Panc1 (cell line): Measurements from ENCODE around the gene ESF1. TPM values are rescaled to one million over a fixed set of nuclear protein-coding genes. Genes with fewer than 3 reads are reported as not detected.

ENCODE experiments used
- ATAC-seq: fragments of 200-7000 bp; cut with Tn5 transposase; 2 replicates; pipeline ENCODE4 v1.9.1; 2020; ENCODE audit warnings: mild to moderate bottlenecking, moderate library complexity
- BruUV-seq: library from RNA; stranded (reverse); fragments of 400-500 nt; replicated peaks from 2 replicates; lab custom pipeline; 2021; lab: Mats Ljungman, UMichigan
- CTCF ChIA-PET: fragments of 300-600 bp; sonication (Branson Sonifier 250); formaldehyde crosslinking; loops from one replicate; lab custom pipeline; 2022; ENCODE audit warnings: antibody characterized with exemption; lab: Charles Lee
- POLR2A ChIA-PET: fragments of 300-600 bp; sonication (Branson Sonifier 250); formaldehyde crosslinking; loops from one replicate; lab custom pipeline; 2022; ENCODE audit warnings: antibody characterized with exemption; lab: Charles Lee
- DNase-seq: peaks from one replicate; pipeline ENCODE4 v3.0.0-alpha.2; 2010; ENCODE audit warnings: low read depth, low spot score
- H3K27ac ChIP-seq: 2 replicates; pipeline ENCODE4 v1.5.1; 2011; ENCODE audit warnings: mild to moderate bottlenecking, low read length, inconsistent platforms
- H3K27me3 ChIP-seq: fragments of 200-500 bp; sonication (Bioruptor generic); 2 replicates; pipeline ENCODE4 v1.6.0; 2014; ENCODE audit warnings: low read length, inconsistent platforms; ENCODE audit not compliant: control insufficient read depth, insufficient read depth
- H3K36me3 ChIP-seq: fragments of 200-500 bp; sonication (Bioruptor generic); 2 replicates; pipeline ENCODE4 v1.5.1; 2014; ENCODE audit warnings: inconsistent platforms, mild to moderate bottlenecking, low read length, moderate library complexity; ENCODE audit not compliant: control insufficient read depth, insufficient read depth
- H3K4me1 ChIP-seq: 2 replicates; pipeline ENCODE4 v1.5.1; 2011; ENCODE audit warnings: inconsistent platforms, mild to moderate bottlenecking, low read length, moderate library complexity; ENCODE audit not compliant: control insufficient read depth, insufficient read depth
- H3K4me3 ChIP-seq, 2 experiments: 2 replicates each; pipeline ENCODE4 v1.5.1; 2011 to 2012; ENCODE audit warnings: low read depth in 2 of 2, low read length in 2 of 2, mild to moderate bottlenecking in 2 of 2, inconsistent platforms in 1 of 2, moderate library complexity in 1 of 2
- H3K9me3 ChIP-seq: fragments of 200-500 bp; sonication (Bioruptor generic); 2 replicates; pipeline ENCODE4 v1.5.1; 2014; ENCODE audit warnings: low read depth, mild to moderate bottlenecking, inconsistent platforms, low read length, moderate library complexity; ENCODE audit not compliant: control insufficient read depth, insufficient read depth
- CTCF ChIP-seq: fragments of 450-650 bp; IDR thresholded peaks from 2 replicates; pipeline ENCODE4 v1.5.1; 2017; ENCODE audit warnings: mild to moderate bottlenecking
- POLR2AphosphoS5 ChIP-seq: IDR thresholded peaks from 2 replicates; pipeline ENCODE4 v1.6.1; 2012; ENCODE audit warnings: mild to moderate bottlenecking, low read depth, low read length, moderate library complexity
- REST ChIP-seq, 2 experiments: IDR thresholded peaks; 2 replicates each; pipeline ENCODE4 v1.6.1; 2011 to 2012; ENCODE audit warnings: low read depth in 2 of 2, control low read depth in 1 of 2, low read length in 1 of 2, mild to moderate bottlenecking in 1 of 2, moderate library complexity in 1 of 2; ENCODE audit not compliant: insufficient read depth in 1 of 2
- SIN3A ChIP-seq: IDR thresholded peaks from 2 replicates; pipeline ENCODE4 v1.6.1; 2012; ENCODE audit warnings: low read depth, mild to moderate bottlenecking, low read length, moderate library complexity, borderline replicate concordance; ENCODE audit not compliant: insufficient read depth
- in situ Hi-C: cut with HindIII; loops from 2 replicates; pipeline ENCODE4 v1.10.0; 2016; ENCODE audit warnings: low sequenced_read_pairs, low pct_unique_long_range_greater_than_20kb
- intact Hi-C: fragments of 100-400 bp; cut with micrococcal nuclease; formaldehyde crosslinking; loops from one replicate; pipeline ENCODE4 v1.10.0; 2022; ENCODE audit not compliant: unreplicated experiment
- total RNA-seq: library from RNA; stranded (reverse); gene quantifications from one replicate; pipeline ENCODE4 v1.2.1, GENCODE V29; 2021; ENCODE audit not compliant: unreplicated experiment

Gene ESF1
- total RNA-seq, 1 experiment from 2014 or later, result 26.4 TPM

- no peak for DNase-seq
- TF ChIP-seq CTCF (peak; percentile 57; the same call in 1 of the 2 replicates), REST (IDR thresholded peaks at IDR 0.05; ENCODE audit: insufficient read depth in 1 of 2, low read depth in 2 of 2, low read length in 1 of 2) (no peak), SIN3A (no peak)
- H3K27ac ChIP-seq, result no peak overlapping the region
- peaks cover 1% of the 10 kb centered on the region; the same call in 1 of the 2 replicates for H3K9me3 ChIP-seq
- CTCF ChIA-PET, result interaction anchor here (0.5 to 1.2 kb wide), 8 partner anchors 11 to 848 kb away, joined by 3 to 11 read pairs (median 4); partner anchors contain the start of gene ESF1
- POLR2A ChIA-PET, result interaction anchor here (0.7 kb wide), 1 partner anchor 369 kb away, joined by 7 read pairs; no protein-coding TSS in a partner anchor
- peaks cover 74% of the 10 kb centered on the region for H3K36me3 ChIP-seq
- intact Hi-C loops, result loop anchor here (5.0 kb wide), 1 partner anchor 655 kb away; no protein-coding TSS in a partner anchor
- H3K4me3 ChIP-seq, result no peak overlapping the region
- BruUV-seq, result no TSS peak
- no peak for ATAC-seq
- in situ Hi-C loops, result no loop called here
- no peaks in the 10 kb centered on the region for H3K4me1 ChIP-seq
- H3K27me3 ChIP-seq, result no peaks in the 10 kb centered on the region
Measured at GRCh38 chr20:13771853-13772453, 12.8 kb downstream of the ESF1 start.

GRCh38 chr20:13770141-13770540 is 14.6 kb downstream of the ESF1 start:
- in situ Hi-C loops, result no loop called here

GRCh38 chr20:13765868-13766416 is 18.8 kb downstream of the ESF1 start:
- no peaks in the 10 kb centered on the region for H3K27me3 ChIP-seq
- peaks cover 66% of the 10 kb centered on the region for H3K36me3 ChIP-seq
- BruUV-seq, result no TSS peak
- H3K4me3 ChIP-seq, result no peak overlapping the region
- no peak for TF ChIP-seq POLR2AphosphoS5
- no peaks in the 10 kb centered on the region for H3K4me1 ChIP-seq
- in situ Hi-C loops, result no loop called here
- intact Hi-C loops, result no loop called here
- no peak overlapping the region for H3K27ac ChIP-seq
- ATAC-seq (no peak), DNase-seq (no peak)
- ChIA-PET POLR2A (no interaction called here), CTCF (no interaction called here)
- peaks cover 5% of the 10 kb centered on the region; the same call in 1 of the 2 replicates for H3K9me3 ChIP-seq

More at GRCh38 chr20:13770141-13770540, 14.6 kb downstream of the ESF1 start:
- no peak overlapping the region for H3K27ac ChIP-seq
- ChIA-PET POLR2A (no interaction called here), CTCF (interaction anchor here (0.7 kb wide), 1 partner anchor 14 kb away, joined by 10 read pairs; the partner anchor contains the start of gene ESF1)
- no peak for DNase-seq
- TF ChIP-seq POLR2AphosphoS5, result no peak
- no peak for ATAC-seq
- no peaks in the 10 kb centered on the region for H3K27me3 ChIP-seq
- peaks cover 74% of the 10 kb centered on the region for H3K36me3 ChIP-seq
- no TSS peak for BruUV-seq
- H3K9me3 ChIP-seq, result peaks cover 5% of the 10 kb centered on the region; the same call in 1 of the 2 replicates
- intact Hi-C loops, result loop anchor here (5.0 kb wide), 1 partner anchor 653 kb away; no protein-coding TSS in a partner anchor
- no peaks in the 10 kb centered on the region for H3K4me1 ChIP-seq
- no peak overlapping the region for H3K4me3 ChIP-seq
